Gastrocnemius medialis (tissue), 4 donors: ENCODE data around the gene MED9. TPM values are rescaled to one million over a fixed set of nuclear protein-coding genes. Genes with fewer than 3 reads are reported as not detected.

ENCODE experiments used
- ATAC-seq, 2 donors: fragments of 150-250 bp; one replicate each; pipeline ENCODE4 v1.9.1; 2016
- DNase-seq, 2 donors: peaks; one replicate each; pipeline ENCODE4 v3.0.0-alpha.2; 2019
- H3K27ac ChIP-seq, 4 donors: fragments of 200-600 bp; sonication (generic); 1 replicate in 1 of 4; 2 replicates in 3 of 4; pipeline ENCODE4 v1.5.1; 2016 to 2018; ENCODE audit warnings: mild to moderate bottlenecking in 2 of 4, moderate library complexity in 1 of 4
- H3K27me3 ChIP-seq, 3 donors: fragments of 200-600 bp; sonication (generic) in 2 of 3; 1 replicate in 1 of 3; 2 replicates in 2 of 3; pipeline versions ENCODE4 v1.5.1 to v1.6.0; 2016 to 2019; ENCODE audit warnings: mild to moderate bottlenecking in 1 of 3, moderate library complexity in 1 of 3
- H3K36me3 ChIP-seq, 2 donors: fragments of 200-600 bp; sonication (generic) in 1 of 2; one replicate each; pipeline ENCODE4 v1.5.1; 2017 to 2018
- H3K4me1 ChIP-seq, 2 donors: fragments of 200-600 bp; sonication (generic) in 1 of 2; one replicate each; pipeline ENCODE4 v1.5.1; 2016 to 2017; ENCODE audit warnings: mild to moderate bottlenecking in 2 of 2
- H3K4me3 ChIP-seq, 4 donors: fragments of 200-600 bp; sonication (generic) in 3 of 4; 1 replicate in 1 of 4; 2 replicates in 3 of 4; pipeline ENCODE4 v1.5.1; 2016 to 2019; ENCODE audit warnings: mild to moderate bottlenecking in 2 of 4
- H3K9me3 ChIP-seq, 3 donors: fragments of 200-600 bp; sonication (generic) in 2 of 3; 1 replicate in 1 of 3; 2 replicates in 2 of 3; pipeline ENCODE4 v1.5.1; 2016 to 2019
- POLR2A ChIP-seq, 2 donors: fragments of 450-650 bp; IDR thresholded peaks; one replicate each; pipeline ENCODE4 v1.6.1; 2017; ENCODE audit warnings: antibody characterized with exemption in 2 of 2, mild to moderate bottlenecking in 2 of 2, moderate library complexity in 2 of 2
- in situ Hi-C, 4 donors: fragments of 200-750 bp; cut with MboI; loops; one replicate each; pipeline versions ENCODE4 v1.15.0 to v1.8.0; 2017; ENCODE audit warnings: low sequenced_read_pairs in 4 of 4
- intact Hi-C: fragments of 100-400 bp; cut with DNase I; formaldehyde crosslinking; loops from one replicate; pipeline ENCODE4 v1.15.1; 2023; ENCODE audit warnings: low total_unique reads
- total RNA-seq, 4 donors: library from RNA; depleted of rRNA; stranded (reverse); fragments of >200 nt; gene quantifications; one replicate each; pipeline versions ENCODE4 v1.1.0 to v1.2.3, GENCODE V29; 2016
- TF ChIP-seq, protein P1 (sequence below), 5 experiments: fragments of 450-650 bp in 3 of 5; fragments of 200-600 bp in 2 of 5; sonication (generic) in 2 of 5; IDR thresholded peaks in 4 of 5; conservative IDR thresholded peaks in 1 of 5; 1 replicate in 4 of 5; 2 replicates in 1 of 5; pipeline ENCODE4 v1.5.1; 2016 to 2019; ENCODE audit warnings: antibody characterized with exemption in 5 of 5, mild to moderate bottlenecking in 3 of 5, moderate library complexity in 3 of 5

MED9 gene
- total RNA-seq, 4 donors from 2014 or later = 20.4 to 33.7 (median 27.7) TPM

DNA sequence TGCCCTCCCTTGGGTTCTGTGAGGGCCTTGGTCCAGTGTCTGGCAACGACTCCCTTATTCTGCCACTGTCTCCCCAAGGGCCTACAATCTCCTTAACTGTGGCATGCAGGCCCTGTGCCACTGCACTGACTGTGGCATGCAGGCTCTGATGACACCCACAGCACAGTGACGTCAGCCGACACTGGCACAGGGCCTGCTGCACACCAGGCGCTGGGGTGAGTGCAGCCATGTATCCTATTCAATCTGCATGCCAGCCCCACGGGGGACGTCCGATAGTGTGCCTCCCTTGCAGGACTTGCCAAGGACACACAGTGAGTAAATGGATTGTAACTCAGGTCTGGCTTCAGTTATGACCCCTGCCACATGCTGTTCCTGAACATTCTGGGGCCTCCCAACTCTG, 59.2 kb downstream of the MED9 start:
- no peaks in the 10 kb centered on the region for H3K27me3 ChIP-seq
- H3K36me3 ChIP-seq = no peaks in the 10 kb centered on the region
- DNase-seq (peak; percentile 88 to 95), ATAC-seq (peak; percentile 79 to 90)
- TF ChIP-seq, protein P1, sequence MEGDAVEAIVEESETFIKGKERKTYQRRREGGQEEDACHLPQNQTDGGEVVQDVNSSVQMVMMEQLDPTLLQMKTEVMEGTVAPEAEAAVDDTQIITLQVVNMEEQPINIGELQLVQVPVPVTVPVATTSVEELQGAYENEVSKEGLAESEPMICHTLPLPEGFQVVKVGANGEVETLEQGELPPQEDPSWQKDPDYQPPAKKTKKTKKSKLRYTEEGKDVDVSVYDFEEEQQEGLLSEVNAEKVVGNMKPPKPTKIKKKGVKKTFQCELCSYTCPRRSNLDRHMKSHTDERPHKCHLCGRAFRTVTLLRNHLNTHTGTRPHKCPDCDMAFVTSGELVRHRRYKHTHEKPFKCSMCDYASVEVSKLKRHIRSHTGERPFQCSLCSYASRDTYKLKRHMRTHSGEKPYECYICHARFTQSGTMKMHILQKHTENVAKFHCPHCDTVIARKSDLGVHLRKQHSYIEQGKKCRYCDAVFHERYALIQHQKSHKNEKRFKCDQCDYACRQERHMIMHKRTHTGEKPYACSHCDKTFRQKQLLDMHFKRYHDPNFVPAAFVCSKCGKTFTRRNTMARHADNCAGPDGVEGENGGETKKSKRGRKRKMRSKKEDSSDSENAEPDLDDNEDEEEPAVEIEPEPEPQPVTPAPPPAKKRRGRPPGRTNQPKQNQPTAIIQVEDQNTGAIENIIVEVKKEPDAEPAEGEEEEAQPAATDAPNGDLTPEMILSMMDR (IDR thresholded peaks at IDR 0.05 in 4 of 5, conservative IDR thresholded peaks at IDR 0.05 in 1 of 5) = no peak
- TF ChIP-seq POLR2A (IDR thresholded peaks at IDR 0.05) = peak; percentile 36
- intact Hi-C loops = loop anchor here (1.0 to 2.0 kb wide), 2 partner anchors 31 to 39 kb away; partner anchors contain the start of gene RASD1
- in situ Hi-C loops = no loop called here
- H3K27ac ChIP-seq = peak overlapping the region; percentile 85 to 92 (median 86)
- no peak overlapping the region for H3K4me3 ChIP-seq
- peaks cover 27 to 41% of the 10 kb centered on the region in 2 donors for H3K4me1 ChIP-seq
- no peaks in the 10 kb centered on the region for H3K9me3 ChIP-seq

DNA sequence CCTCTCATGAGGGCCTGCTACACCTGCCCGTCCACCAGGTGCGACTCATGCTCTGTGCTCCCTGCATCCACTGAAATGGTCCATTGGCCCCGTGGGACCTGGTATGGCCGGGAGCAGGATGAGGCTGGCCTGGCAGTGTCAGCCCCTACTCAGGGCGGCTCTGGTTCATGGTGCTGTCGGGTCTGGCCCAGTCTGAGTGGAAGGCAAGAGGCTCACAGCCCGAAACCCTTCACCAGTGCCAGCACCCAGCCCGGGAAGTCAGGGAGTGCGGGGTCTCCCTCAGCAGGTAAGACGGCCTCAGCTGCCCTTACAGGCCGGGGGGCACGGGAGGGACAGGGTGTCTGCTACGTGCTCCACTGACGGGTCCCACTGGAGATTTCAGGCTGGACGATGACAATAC, 59.9 kb downstream of the MED9 start:
- peak overlapping the region; percentile 85 to 92 (median 86) for H3K27ac ChIP-seq
- ATAC-seq (no peak), DNase-seq (no peak)
- H3K4me1 ChIP-seq = peaks cover 27 to 41% of the 10 kb centered on the region in 2 donors
- no peak overlapping the region for H3K4me3 ChIP-seq
- TF ChIP-seq, protein P1 (IDR thresholded peaks at IDR 0.05 in 4 of 5, conservative IDR thresholded peaks at IDR 0.05 in 1 of 5) = no peak
- no peak for TF ChIP-seq POLR2A (IDR thresholded peaks at IDR 0.05)
- no peaks in the 10 kb centered on the region for H3K27me3 ChIP-seq
- intact Hi-C loops = loop anchor here (1.0 kb wide), 1 partner anchor 31 kb away; no protein-coding TSS in a partner anchor
- no peaks in the 10 kb centered on the region for H3K9me3 ChIP-seq
- no peaks in the 10 kb centered on the region for H3K36me3 ChIP-seq
- in situ Hi-C loops = no loop called here

DNA sequence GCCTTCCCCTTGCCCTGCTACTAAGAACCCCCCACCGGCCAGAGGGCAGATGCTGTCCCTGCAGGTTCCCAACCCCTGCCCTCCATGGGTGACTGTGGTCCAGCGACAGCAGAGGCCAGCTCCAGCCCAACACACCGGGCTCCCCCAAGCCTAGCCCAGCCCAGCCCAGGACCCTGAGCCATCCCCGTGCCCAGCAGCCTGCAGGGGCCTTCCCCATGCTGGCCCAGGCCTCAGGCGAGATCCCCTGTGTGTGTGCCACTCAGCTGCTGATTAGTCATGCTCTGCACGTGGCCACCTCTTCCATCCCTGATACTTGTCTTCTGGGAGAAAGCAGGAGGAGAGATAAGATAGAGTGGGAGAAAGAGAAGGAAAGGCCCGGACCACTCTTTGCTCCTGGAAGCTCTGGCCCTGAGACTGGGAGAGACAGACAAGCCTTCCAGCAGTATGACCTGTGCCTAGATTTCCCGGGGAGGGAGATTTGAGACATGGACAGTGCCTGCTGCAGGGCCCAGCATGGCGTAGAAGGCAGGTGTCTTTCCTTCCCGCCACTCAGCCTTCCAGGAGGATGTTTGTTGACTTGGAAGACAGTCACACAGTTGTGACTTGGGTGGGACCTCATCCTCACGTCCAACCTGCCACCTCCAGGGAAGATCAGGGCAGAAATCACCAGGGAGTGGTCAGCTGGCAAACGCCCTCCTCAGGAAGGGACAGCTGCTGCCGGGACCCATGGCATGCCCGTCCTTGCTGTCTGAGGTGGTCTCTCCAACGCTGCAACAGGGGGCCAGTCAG, 60.7 kb downstream of the MED9 start:
- ATAC-seq = no peak
- Histone ChIP-seq H3K4me3 (no peak overlapping the region), H3K27ac (peak overlapping the region; percentile 85 to 92 (median 86)), H3K27me3 (no peaks in the 10 kb centered on the region), H3K36me3 (no peaks in the 10 kb centered on the region), H3K4me1 (peaks cover 27 to 41% of the 10 kb centered on the region in 2 donors), H3K9me3 (no peaks in the 10 kb centered on the region)
- no peak for DNase-seq
- TF ChIP-seq, protein P1 (IDR thresholded peaks at IDR 0.05 in 4 of 5, conservative IDR thresholded peaks at IDR 0.05 in 1 of 5) = no peak
- TF ChIP-seq POLR2A (IDR thresholded peaks at IDR 0.05) = no peak
- intact Hi-C loops = no loop called here
- in situ Hi-C loops = no loop called here

DNA sequence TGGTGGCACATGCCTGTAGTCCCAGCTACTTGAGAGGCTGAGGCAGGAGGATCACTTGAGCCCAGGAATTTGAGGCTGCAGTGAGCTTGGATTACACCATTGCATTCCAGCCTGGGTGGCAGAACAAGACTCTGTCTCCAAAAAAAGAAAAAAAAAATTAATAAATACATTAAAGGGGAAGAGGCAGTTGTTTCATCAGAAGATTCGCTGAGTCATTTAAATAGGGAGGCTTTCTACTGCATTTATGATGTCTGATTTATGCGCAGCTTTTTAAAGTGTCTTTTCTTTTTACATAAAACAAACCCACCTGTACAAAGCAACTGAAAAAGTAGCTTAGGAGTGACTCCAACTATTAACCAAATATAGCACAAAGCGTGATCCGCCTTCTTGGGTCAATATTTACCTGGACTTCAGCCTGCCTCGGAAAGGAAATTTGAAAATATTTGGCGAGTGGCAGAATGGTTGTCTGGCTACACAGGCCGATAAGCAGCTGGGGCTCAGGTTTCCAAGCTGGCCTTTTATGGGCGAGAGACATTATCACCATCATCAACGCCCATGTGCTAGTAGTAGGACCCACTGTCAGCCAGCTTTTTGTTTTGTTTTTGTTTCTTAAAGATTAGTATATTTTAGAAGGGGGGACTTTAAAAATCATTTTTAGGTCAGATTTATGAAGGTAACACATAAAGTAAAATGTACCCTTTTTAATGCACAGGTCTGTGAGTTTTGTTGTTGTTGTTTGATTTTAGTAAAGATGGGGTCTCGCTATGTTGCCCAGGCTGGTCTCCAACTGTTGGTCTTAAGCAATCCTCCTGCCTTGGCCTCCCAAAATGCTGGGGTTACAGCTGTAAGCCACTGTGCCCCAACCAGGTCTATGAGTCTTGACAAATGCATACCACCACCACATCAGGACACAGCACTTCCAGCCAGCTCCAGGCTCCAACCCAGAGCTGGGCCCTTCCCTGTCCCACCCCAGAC, 61.9 kb downstream of the MED9 start:
- intact Hi-C loops (no loop called here), in situ Hi-C loops (no loop called here)
- H3K36me3 ChIP-seq = no peaks in the 10 kb centered on the region
- H3K4me1 ChIP-seq = peaks cover 31 to 47% of the 10 kb centered on the region in 2 donors
- H3K4me3 ChIP-seq = no peak overlapping the region
- ATAC-seq (no peak), DNase-seq (no peak)
- H3K27ac ChIP-seq = peak overlapping the region in 3 of 4 donors; percentile 41 to 87 (median 62)
- no peaks in the 10 kb centered on the region for H3K27me3 ChIP-seq
- no peaks in the 10 kb centered on the region for H3K9me3 ChIP-seq
- no peak for TF ChIP-seq POLR2A (IDR thresholded peaks at IDR 0.05)
- TF ChIP-seq, protein P1 (IDR thresholded peaks at IDR 0.05 in 4 of 5, conservative IDR thresholded peaks at IDR 0.05 in 1 of 5) = no peak
